ENCODE results near the gene ZXDC. TPM values are rescaled to one million over a fixed set of nuclear protein-coding genes. Genes with fewer than 3 reads are reported as not detected.

The ZXDC gene
- total RNA-seq, 1 experiment from 2014 or later, result 37.2 TPM

GRCh38 chr3:126500016-126500415, 24.3 kb upstream of the ZXDC start:
- ChIA-PET POLR2A (no interaction called here), CTCF (no interaction called here)
- intact Hi-C loops (cut with micrococcal nuclease), result no loop called here
- no peaks in the 10 kb centered on the region for H3K9me3 Mint-ChIP-seq (ENCODE audit: unreplicated experiment)
- no peaks in the 10 kb centered on the region for H3K36me3 Mint-ChIP-seq (ENCODE audit: insufficient read depth, unreplicated experiment)
- no peak for DNase-seq (ENCODE audit: unreplicated experiment)
- no peak overlapping the region for H3K27ac Mint-ChIP-seq (ENCODE audit: low read depth, unreplicated experiment)
- peaks cover 10% of the 10 kb centered on the region for H3K27me3 Mint-ChIP-seq (ENCODE audit: insufficient read depth, unreplicated experiment)
- no TSS peak for BruUV-seq (replicated peaks)
- no peak for TF ChIP-seq CTCF (IDR thresholded peaks at IDR 0.05; ENCODE audit: unreplicated experiment)
- H3K4me1 Mint-ChIP-seq (ENCODE audit: insufficient read depth, unreplicated experiment), result no peaks in the 10 kb centered on the region
- no peak overlapping the region for H3K4me3 Mint-ChIP-seq (ENCODE audit: unreplicated experiment)

GRCh38 chr3:126499401-126499800, 23.7 kb upstream of the ZXDC start:
- peaks cover 4% of the 10 kb centered on the region for H3K27me3 Mint-ChIP-seq (ENCODE audit: insufficient read depth, unreplicated experiment)
- no peak overlapping the region for H3K27ac Mint-ChIP-seq (ENCODE audit: low read depth, unreplicated experiment)
- BruUV-seq (replicated peaks), result no TSS peak
- DNase-seq (ENCODE audit: unreplicated experiment), result no peak
- ChIA-PET CTCF (no interaction called here), POLR2A (no interaction called here)
- no peaks in the 10 kb centered on the region for H3K36me3 Mint-ChIP-seq (ENCODE audit: insufficient read depth, unreplicated experiment)
- intact Hi-C loops (cut with micrococcal nuclease), result no loop called here
- no peaks in the 10 kb centered on the region for H3K4me1 Mint-ChIP-seq (ENCODE audit: insufficient read depth, unreplicated experiment)
- no peaks in the 10 kb centered on the region for H3K9me3 Mint-ChIP-seq (ENCODE audit: unreplicated experiment)
- no peak overlapping the region for H3K4me3 Mint-ChIP-seq (ENCODE audit: unreplicated experiment)
- TF ChIP-seq CTCF (IDR thresholded peaks at IDR 0.05; ENCODE audit: unreplicated experiment), result no peak

- no peaks in the 10 kb centered on the region for H3K36me3 Mint-ChIP-seq (ENCODE audit: insufficient read depth, unreplicated experiment)
- BruUV-seq (replicated peaks), result no TSS peak
- H3K27me3 Mint-ChIP-seq (ENCODE audit: insufficient read depth, unreplicated experiment), result no peaks in the 10 kb centered on the region
- TF ChIP-seq CTCF (IDR thresholded peaks at IDR 0.05; ENCODE audit: unreplicated experiment), result no peak
- H3K9me3 Mint-ChIP-seq (ENCODE audit: unreplicated experiment), result no peaks in the 10 kb centered on the region
- no peak for DNase-seq (ENCODE audit: unreplicated experiment)
- intact Hi-C loops (cut with micrococcal nuclease), result no loop called here
- no peaks in the 10 kb centered on the region for H3K4me1 Mint-ChIP-seq (ENCODE audit: insufficient read depth, unreplicated experiment)
- POLR2A ChIA-PET, result no interaction called here
- CTCF ChIA-PET, result no interaction called here
- no peak overlapping the region for H3K4me3 Mint-ChIP-seq (ENCODE audit: unreplicated experiment)
- no peak overlapping the region for H3K27ac Mint-ChIP-seq (ENCODE audit: low read depth, unreplicated experiment)
Measured at GRCh38 chr3:126498929-126499328, 23.2 kb upstream of the ZXDC start.

- no peak for DNase-seq (ENCODE audit: unreplicated experiment)
- no TSS peak for BruUV-seq (replicated peaks)
- no peak for TF ChIP-seq CTCF (IDR thresholded peaks at IDR 0.05; ENCODE audit: unreplicated experiment)
- no peaks in the 10 kb centered on the region for H3K27me3 Mint-ChIP-seq (ENCODE audit: insufficient read depth, unreplicated experiment)
- H3K36me3 Mint-ChIP-seq (ENCODE audit: insufficient read depth, unreplicated experiment), result no peaks in the 10 kb centered on the region
- H3K4me3 Mint-ChIP-seq (ENCODE audit: unreplicated experiment), result no peak overlapping the region
- H3K4me1 Mint-ChIP-seq (ENCODE audit: insufficient read depth, unreplicated experiment), result no peaks in the 10 kb centered on the region
- no peak overlapping the region for H3K27ac Mint-ChIP-seq (ENCODE audit: low read depth, unreplicated experiment)
- intact Hi-C loops (cut with micrococcal nuclease), result no loop called here
- ChIA-PET POLR2A (no interaction called here), CTCF (no interaction called here)
- no peaks in the 10 kb centered on the region for H3K9me3 Mint-ChIP-seq (ENCODE audit: unreplicated experiment)
Measured at GRCh38 chr3:126498461-126498860, 22.8 kb upstream of the ZXDC start.

Data from MCF 10A (cell line).